ENCODE results near the gene SDK1. TPM values are rescaled to one million over a fixed set of nuclear protein-coding genes. Genes with fewer than 3 reads are reported as not detected.

Gene SDK1
- total RNA-seq, 1 experiment from 2014 or later, result 9.3 TPM

- no peak for TF ChIP-seq AR (CRISPR knock-in tag; IDR thresholded peaks at IDR 0.05)
- no peak for TF ChIP-seq TCF7 (CRISPR knock-in tag; IDR thresholded peaks at IDR 0.05; ENCODE audit: low read depth)
- TF ChIP-seq, protein P1, sequence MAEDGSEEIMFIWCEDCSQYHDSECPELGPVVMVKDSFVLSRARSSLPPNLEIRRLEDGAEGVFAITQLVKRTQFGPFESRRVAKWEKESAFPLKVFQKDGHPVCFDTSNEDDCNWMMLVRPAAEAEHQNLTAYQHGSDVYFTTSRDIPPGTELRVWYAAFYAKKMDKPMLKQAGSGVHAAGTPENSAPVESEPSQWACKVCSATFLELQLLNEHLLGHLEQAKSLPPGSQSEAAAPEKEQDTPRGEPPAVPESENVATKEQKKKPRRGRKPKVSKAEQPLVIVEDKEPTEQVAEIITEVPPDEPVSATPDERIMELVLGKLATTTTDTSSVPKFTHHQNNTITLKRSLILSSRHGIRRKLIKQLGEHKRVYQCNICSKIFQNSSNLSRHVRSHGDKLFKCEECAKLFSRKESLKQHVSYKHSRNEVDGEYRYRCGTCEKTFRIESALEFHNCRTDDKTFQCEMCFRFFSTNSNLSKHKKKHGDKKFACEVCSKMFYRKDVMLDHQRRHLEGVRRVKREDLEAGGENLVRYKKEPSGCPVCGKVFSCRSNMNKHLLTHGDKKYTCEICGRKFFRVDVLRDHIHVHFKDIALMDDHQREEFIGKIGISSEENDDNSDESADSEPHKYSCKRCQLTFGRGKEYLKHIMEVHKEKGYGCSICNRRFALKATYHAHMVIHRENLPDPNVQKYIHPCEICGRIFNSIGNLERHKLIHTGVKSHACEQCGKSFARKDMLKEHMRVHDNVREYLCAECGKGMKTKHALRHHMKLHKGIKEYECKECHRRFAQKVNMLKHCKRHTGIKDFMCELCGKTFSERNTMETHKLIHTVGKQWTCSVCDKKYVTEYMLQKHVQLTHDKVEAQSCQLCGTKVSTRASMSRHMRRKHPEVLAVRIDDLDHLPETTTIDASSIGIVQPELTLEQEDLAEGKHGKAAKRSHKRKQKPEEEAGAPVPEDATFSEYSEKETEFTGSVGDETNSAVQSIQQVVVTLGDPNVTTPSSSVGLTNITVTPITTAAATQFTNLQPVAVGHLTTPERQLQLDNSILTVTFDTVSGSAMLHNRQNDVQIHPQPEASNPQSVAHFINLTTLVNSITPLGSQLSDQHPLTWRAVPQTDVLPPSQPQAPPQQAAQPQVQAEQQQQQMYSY (CRISPR knock-in tag; IDR thresholded peaks at IDR 0.05), result no peak
- TF ChIP-seq ZNF232 (CRISPR knock-in tag; IDR thresholded peaks at IDR 0.05), result no peak
- TF ChIP-seq MYBL2 (CRISPR knock-in tag; IDR thresholded peaks at IDR 0.05), result no peak
- no peak for TF ChIP-seq ZNF671 (CRISPR knock-in tag; IDR thresholded peaks at IDR 0.05)
- no peak for TF ChIP-seq E2F4 (CRISPR knock-in tag; IDR thresholded peaks at IDR 0.05; ENCODE audit: borderline replicate concordance, low read depth)
- no peak for TF ChIP-seq ZNF425 (CRISPR knock-in tag; conservative IDR thresholded peaks at IDR 0.05)
- TF ChIP-seq, protein P2, sequence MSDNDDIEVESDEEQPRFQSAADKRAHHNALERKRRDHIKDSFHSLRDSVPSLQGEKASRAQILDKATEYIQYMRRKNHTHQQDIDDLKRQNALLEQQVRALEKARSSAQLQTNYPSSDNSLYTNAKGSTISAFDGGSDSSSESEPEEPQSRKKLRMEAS (CRISPR knock-in tag; IDR thresholded peaks at IDR 0.05), result no peak
- no peak for TF ChIP-seq ERG (CRISPR knock-in tag; IDR thresholded peaks at IDR 0.05)
- TF ChIP-seq ZNF423 (CRISPR knock-in tag; IDR thresholded peaks at IDR 0.05), result no peak
- TF ChIP-seq RORB (CRISPR knock-in tag; IDR thresholded peaks at IDR 0.05), result no peak
- TF ChIP-seq TEAD1 (CRISPR knock-in tag; IDR thresholded peaks at IDR 0.05), result no peak
- TF ChIP-seq, protein P3, sequence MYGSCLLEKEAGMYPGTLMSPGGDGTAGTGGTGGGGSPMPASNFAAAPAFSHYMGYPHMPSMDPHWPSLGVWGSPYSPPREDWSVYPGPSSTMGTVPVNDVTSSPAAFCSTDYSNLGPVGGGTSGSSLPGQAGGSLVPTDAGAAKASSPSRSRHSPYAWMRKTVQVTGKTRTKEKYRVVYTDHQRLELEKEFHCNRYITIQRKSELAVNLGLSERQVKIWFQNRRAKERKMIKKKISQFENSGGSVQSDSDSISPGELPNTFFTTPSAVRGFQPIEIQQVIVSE (CRISPR knock-in tag; IDR thresholded peaks at IDR 0.05; ENCODE audit: borderline replicate concordance), result no peak
Measured at GRCh38 chr7:4215176-4215720, 914.2 kb downstream of the SDK1 start (continued).

All from WTC11 (cell line).